Measurements from ENCODE around the gene SBK1.
A peak's percentile ranks its signal among the peaks of the same experiment; 100 is the strongest.
"Not testable (repeated sequence)": the region's sequence is repeated elsewhere in the genome, so short reads cannot be mapped to it uniquely, and the experiment has no call there.

Gene SBK1

GRCh38 chr16:28291651-28292626 is at the start of gene SBK1:
Gene SBK1 (plus strand): TSS chr16:28292525. CDS start chr16:28317392, 24,867 bp downstream.
- DNase-seq (ENCODE audit: low read depth in 2 of 2, low spot score in 1 of 2) = peak; percentile 53 to 75

- not testable (repeated sequence) for DNase-seq (ENCODE audit: low read depth in 2 of 2, low spot score in 1 of 2)
Measured at GRCh38 chr16:28249483-28249882, 42.8 kb upstream of the SBK1 start.

GRCh38 chr16:28250999-28251398 is 41.3 kb upstream of the SBK1 start:
- no peak for DNase-seq (ENCODE audit: low read depth in 2 of 2, low spot score in 1 of 2)

- DNase-seq (ENCODE audit: low read depth in 2 of 2, low spot score in 1 of 2) = no peak
Measured at GRCh38 chr16:28254158-28254557, 38.2 kb upstream of the SBK1 start.

- no peak for DNase-seq (ENCODE audit: low read depth in 2 of 2, low spot score in 1 of 2)
Measured at GRCh38 chr16:28255838-28256237, 36.5 kb upstream of the SBK1 start.

GRCh38 chr16:28257256-28257655 is 35.1 kb upstream of the SBK1 start:
- no peak for DNase-seq (ENCODE audit: low read depth in 2 of 2, low spot score in 1 of 2)

- no peak for DNase-seq (ENCODE audit: low read depth in 2 of 2, low spot score in 1 of 2)
Measured at GRCh38 chr16:28258567-28258966, 33.8 kb upstream of the SBK1 start.

- no peak for DNase-seq (ENCODE audit: low read depth in 2 of 2, low spot score in 1 of 2)
Measured at GRCh38 chr16:28259091-28259780, 33.1 kb upstream of the SBK1 start.

- no peak for DNase-seq (ENCODE audit: low read depth in 2 of 2, low spot score in 1 of 2)
Measured at GRCh38 chr16:28259781-28260150, 32.6 kb upstream of the SBK1 start.

- DNase-seq (ENCODE audit: low read depth in 2 of 2, low spot score in 1 of 2) = no peak
Measured at GRCh38 chr16:28260193-28260592, 32.1 kb upstream of the SBK1 start.

GRCh38 chr16:28261942-28262341 is 30.4 kb upstream of the SBK1 start:
- DNase-seq (ENCODE audit: low read depth in 2 of 2, low spot score in 1 of 2) = no peak

- DNase-seq (ENCODE audit: low read depth in 2 of 2, low spot score in 1 of 2) = no peak
Measured at GRCh38 chr16:28263305-28263704, 29.0 kb upstream of the SBK1 start.

- DNase-seq (ENCODE audit: low read depth in 2 of 2, low spot score in 1 of 2) = no peak
Measured at GRCh38 chr16:28264656-28265055, 27.7 kb upstream of the SBK1 start.

- DNase-seq (ENCODE audit: low read depth in 2 of 2, low spot score in 1 of 2) = no peak
Measured at GRCh38 chr16:28265822-28266221, 26.5 kb upstream of the SBK1 start.

GRCh38 chr16:28267356-28267755 is 25.0 kb upstream of the SBK1 start:
- DNase-seq (ENCODE audit: low read depth in 2 of 2, low spot score in 1 of 2) = no peak

- DNase-seq (ENCODE audit: low read depth in 2 of 2, low spot score in 1 of 2) = no peak
Measured at GRCh38 chr16:28273511-28273910, 18.8 kb upstream of the SBK1 start.

- DNase-seq (ENCODE audit: low read depth in 2 of 2, low spot score in 1 of 2) = no peak
Measured at GRCh38 chr16:28274676-28275075, 17.6 kb upstream of the SBK1 start.

GRCh38 chr16:28276301-28276700 is 16.0 kb upstream of the SBK1 start:
- no peak for DNase-seq (ENCODE audit: low read depth in 2 of 2, low spot score in 1 of 2)

- DNase-seq (ENCODE audit: low read depth in 2 of 2, low spot score in 1 of 2) = peak; percentile 80 to 84
Measured at GRCh38 chr16:28277537-28278388, 14.6 kb upstream of the SBK1 start.

- DNase-seq (ENCODE audit: low read depth in 2 of 2, low spot score in 1 of 2) = no peak
Measured at GRCh38 chr16:28279006-28279405, 13.3 kb upstream of the SBK1 start.
